COLO829 (cell line): ENCODE data around the gene SPOPL.
A peak's percentile ranks its signal among the peaks of the same experiment; 100 is the strongest.

ENCODE experiments used
- DNase-seq: peaks from one replicate; pipeline ENCODE4 v3.0.0; 2012; ENCODE audit warnings: low spot score

Gene SPOPL

DNA sequence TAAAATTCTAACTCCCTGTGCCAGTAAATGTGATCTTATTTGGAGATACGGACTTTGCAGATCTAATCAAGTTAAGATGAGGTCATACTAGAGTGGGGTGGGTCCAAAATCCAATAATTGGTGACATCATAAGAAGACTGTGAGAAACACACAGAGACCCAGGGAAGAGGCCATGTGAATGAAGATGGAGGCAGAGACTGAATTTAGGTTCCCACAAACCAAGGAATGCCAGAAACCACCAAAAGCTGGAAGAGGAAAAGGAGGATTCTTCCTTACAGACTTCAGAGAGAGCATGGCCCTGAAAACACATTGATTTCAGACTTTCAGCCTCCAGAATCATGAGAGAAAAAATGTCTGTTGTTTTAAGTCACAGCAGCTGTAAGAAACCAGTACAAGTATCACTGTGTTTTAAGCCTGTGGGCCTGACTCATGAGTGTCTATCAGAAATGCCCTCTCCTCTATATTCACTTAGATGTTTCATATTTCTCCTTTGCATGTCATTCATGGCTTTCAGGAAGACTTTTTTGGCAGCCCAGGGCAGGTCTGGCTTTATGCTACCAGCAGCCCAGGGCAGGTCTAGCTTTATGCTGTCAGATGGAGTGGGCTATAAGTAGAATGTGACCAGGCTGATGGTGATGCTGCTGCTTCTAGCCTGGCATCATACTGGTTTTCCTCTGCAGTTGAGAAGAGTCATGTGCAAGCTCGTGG is 100.0 kb downstream of the SPOPL start:
- no peak for DNase-seq

DNA sequence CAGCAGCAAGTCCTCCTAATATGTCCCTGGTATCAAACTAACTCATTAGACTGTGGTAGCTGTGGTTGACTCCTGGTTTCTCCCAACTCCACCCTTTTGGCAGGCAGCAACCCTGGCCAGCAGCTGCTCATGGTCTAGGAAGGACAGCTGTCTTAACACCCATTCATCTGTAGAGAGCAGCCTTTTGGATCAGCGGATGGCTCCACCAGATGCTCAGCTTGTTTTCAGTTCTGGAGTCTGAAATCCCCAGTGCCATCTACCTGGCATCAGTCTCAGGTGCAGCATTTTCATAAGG is 100.5 kb downstream of the SPOPL start:
- DNase-seq, result no peak

- DNase-seq, result no peak
Observed at GRCh38 chr2:138607746-138608145, 106.2 kb downstream of the SPOPL start.

DNA sequence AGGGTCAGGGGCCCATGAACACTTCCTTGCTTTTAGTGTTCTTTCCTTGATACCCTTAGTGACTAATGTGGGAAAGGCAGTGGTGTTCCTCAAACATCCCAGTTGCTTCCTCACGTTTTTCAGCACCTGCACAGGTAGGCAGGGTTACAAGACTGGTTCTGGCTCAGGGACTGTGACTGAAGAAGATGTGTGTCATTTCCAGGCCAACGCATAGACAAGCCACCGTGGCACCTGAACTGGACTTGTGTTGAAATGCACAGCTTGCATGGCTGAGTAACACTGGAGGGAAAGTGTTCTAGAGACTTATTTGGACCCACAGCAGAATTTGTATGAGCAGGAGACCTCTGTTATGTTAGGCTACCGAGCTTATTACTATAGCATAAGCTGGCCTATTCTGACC is 107.9 kb downstream of the SPOPL start:
- DNase-seq, result no peak

DNA sequence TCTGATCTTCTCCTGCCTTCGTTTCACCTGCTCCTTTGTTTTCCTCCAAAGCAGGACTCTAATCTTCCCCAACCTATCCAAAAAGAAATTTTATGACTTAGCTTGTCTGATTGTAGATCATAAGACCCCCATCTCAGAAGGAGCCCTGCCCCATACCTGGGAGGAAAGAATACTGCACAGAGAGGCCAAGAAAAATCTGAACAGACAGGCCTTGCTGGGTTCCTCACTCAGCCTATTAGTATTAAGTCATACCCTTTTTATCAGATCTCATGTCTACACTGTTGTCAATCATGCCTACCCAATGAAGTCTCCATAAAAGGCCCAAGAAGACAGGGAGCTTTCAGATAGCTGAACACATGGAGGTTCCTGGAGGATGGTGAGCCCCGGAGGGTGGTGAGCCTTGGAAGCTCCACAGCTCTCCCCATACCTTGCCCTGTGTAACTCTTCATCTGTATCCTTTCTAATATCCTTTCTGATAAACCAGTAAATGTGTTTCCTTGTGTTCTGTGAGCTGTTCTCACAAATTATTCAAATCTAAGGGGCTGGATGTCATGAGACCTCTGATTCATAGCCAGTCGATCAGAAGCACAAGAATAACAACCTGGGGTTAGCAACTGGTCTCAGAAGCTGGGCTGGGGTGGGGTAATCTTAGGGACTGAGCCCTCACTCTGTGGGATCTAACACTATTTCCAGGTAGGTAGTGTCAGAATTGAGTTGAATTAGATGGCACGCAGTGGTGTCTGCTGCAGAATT is 108.8 kb downstream of the SPOPL start:
- no peak for DNase-seq

DNA sequence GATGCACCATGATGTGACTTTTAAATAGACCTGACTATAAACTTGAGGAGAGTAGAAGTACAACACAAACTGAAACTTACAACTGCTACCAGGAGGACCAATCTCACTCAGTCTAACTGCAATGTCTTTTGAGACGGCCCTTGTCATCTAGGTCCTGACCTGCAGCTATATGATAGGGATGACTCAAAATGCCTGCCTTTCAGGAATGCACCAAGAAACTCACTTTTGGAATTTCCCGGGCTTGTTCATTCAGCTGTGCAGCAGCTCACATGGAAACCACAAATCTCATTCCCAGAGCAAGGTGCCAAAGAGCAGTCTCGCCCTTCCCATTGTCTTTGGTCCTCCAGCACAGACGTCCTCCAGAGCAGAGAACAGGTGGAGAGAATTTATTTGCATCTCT is 113.7 kb downstream of the SPOPL start:
- DNase-seq, result peak; percentile 16

DNA sequence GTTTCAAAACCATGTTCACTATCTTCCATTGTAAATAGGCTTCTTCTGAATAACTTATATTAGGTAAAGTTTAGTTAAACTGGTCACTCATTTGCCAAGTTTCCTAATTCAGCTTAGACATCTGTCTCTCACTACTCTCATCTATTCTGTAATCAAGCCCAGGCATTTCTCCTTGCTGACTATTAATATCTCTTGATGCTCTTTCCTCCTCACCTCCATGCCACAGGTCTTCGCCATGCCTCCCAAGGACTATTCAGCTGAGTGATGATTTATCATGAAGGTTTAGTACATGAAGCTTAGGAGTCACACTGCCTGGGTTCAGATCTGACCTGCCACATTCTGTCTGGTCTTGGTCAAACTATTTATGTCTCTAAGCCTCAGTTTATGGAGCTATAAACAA is 115.5 kb downstream of the SPOPL start:
- DNase-seq, result no peak

DNA sequence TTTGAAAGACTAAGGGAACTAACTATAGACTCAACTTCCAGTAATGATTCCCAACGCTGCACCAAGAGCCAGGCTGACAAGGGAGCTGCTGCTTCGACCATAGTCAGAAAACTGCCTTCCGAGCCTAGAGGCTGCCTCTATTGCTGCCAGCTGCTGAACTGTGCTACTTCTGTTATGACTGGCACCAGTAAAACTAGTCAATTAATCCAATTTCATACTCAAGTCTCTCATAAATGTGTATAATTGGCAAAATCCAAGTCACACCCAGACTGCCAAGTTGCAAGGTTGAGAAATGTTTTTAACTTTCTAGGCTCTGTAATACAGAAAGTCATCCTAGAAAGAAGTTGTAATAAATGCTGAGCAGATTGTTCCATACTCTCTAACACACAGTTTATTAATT is 117.4 kb downstream of the SPOPL start:
- no peak for DNase-seq

GRCh38 chr2:138620431-138620830 is 118.9 kb downstream of the SPOPL start:
- no peak for DNase-seq

- no peak for DNase-seq
Observed at GRCh38 chr2:138621139-138621538, 119.6 kb downstream of the SPOPL start.

DNA sequence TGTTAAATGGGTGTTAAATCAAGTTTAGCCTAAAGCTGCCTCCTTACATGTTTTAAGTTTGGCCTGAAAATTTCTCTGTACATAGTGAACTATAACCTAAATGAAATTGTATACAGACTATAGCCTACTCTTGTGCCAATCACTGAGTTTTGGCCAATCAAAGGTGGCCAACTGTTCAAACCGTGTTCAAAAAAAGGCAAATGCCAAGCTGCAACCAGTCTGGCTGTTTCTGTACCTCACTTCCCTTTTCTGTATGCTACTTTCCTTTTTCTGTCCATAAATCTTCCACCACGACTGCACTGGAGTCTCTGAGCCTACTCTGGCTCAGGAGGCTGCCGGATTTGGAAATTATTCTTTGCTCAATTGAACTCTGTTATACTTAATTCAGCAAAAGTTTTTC is 121.0 kb downstream of the SPOPL start:
- DNase-seq, result no peak
